Upper lobe of left lung (tissue), 4 donors: ENCODE results near the gene PTN.

Experiments used
- CTCF ChIP-seq, 6 experiments: fragments of 450-650 bp in 4 of 6; fragments of 200-600 bp in 2 of 6; sonication (generic) in 2 of 6; IDR thresholded peaks; one replicate each; pipeline ENCODE4 v1.5.1; 2016 to 2019; ENCODE audit warnings: antibody characterized with exemption in 6 of 6
- EP300 ChIP-seq, 4 donors: sonication (generic); formaldehyde crosslinking; IDR thresholded peaks; one replicate each; pipeline ENCODE4 v1.5.1; 2017; ENCODE audit warnings: antibody characterized with exemption in 4 of 4, control low read depth in 2 of 4
- POLR2A ChIP-seq, 4 donors: fragments of 450-650 bp; IDR thresholded peaks; one replicate each; pipeline ENCODE4 v1.5.1; 2016 to 2017; ENCODE audit warnings: antibody characterized with exemption in 4 of 4, mild to moderate bottlenecking in 2 of 4
- POLR2AphosphoS5 ChIP-seq, 2 donors: sonication (generic); formaldehyde crosslinking; IDR thresholded peaks; one replicate each; pipeline ENCODE4 v1.5.1; 2017; ENCODE audit warnings: antibody characterized with exemption in 2 of 2

GRCh38 chr7:137204246-137204645, 139.3 kb downstream of the PTN start:
- TF ChIP-seq POLR2A (IDR thresholded peaks at IDR 0.05) (no peak), EP300 (IDR thresholded peaks at IDR 0.05) (no peak), CTCF (IDR thresholded peaks at IDR 0.05) (no peak), POLR2AphosphoS5 (IDR thresholded peaks at IDR 0.05) (no peak)
